Measurements from ENCODE around the gene SLC30A9.

DNA sequence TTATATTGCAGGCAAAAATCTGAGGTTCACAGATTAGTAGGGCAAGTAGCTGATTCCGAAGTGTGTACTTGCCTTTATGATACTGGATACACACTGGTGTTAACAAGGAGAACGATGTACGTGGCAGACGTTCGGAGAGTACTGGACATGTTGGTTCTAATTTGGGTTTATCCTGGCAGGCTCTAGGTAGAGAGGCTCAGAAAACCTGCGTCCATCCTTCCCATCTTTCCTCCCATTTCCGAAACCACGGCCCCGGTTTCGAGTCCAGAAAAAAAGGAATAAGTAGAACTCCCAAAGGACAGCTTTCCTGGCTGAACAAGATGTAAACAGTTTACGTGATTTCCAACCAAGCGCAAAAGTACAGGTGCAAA is 351 bp upstream of the SLC30A9 start:
- TF ChIP-seq, protein P1, sequence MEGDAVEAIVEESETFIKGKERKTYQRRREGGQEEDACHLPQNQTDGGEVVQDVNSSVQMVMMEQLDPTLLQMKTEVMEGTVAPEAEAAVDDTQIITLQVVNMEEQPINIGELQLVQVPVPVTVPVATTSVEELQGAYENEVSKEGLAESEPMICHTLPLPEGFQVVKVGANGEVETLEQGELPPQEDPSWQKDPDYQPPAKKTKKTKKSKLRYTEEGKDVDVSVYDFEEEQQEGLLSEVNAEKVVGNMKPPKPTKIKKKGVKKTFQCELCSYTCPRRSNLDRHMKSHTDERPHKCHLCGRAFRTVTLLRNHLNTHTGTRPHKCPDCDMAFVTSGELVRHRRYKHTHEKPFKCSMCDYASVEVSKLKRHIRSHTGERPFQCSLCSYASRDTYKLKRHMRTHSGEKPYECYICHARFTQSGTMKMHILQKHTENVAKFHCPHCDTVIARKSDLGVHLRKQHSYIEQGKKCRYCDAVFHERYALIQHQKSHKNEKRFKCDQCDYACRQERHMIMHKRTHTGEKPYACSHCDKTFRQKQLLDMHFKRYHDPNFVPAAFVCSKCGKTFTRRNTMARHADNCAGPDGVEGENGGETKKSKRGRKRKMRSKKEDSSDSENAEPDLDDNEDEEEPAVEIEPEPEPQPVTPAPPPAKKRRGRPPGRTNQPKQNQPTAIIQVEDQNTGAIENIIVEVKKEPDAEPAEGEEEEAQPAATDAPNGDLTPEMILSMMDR (IDR thresholded peaks at IDR 0.05): no peak
- no peak for TF ChIP-seq POLR2A (IDR thresholded peaks at IDR 0.05; ENCODE audit: low read depth)
- TF ChIP-seq POLR2AphosphoS5 (IDR thresholded peaks at IDR 0.05): no peak

All from esophagus muscularis mucosa (tissue), 3 donors.